Measurements from ENCODE around the gene NOM1.
"Not testable (repeated sequence)": the region's sequence is repeated elsewhere in the genome, so short reads cannot be mapped to it uniquely, and the experiment has no call there.

Gene NOM1

GRCh38 chr7:156949541-156950380 lies at the start of gene NOM1:
Gene NOM1 (plus strand): TSS chr7:156949712. CDS start chr7:156949738, 26 bp downstream.
- DNase-seq = peak; percentile 96

DNA sequence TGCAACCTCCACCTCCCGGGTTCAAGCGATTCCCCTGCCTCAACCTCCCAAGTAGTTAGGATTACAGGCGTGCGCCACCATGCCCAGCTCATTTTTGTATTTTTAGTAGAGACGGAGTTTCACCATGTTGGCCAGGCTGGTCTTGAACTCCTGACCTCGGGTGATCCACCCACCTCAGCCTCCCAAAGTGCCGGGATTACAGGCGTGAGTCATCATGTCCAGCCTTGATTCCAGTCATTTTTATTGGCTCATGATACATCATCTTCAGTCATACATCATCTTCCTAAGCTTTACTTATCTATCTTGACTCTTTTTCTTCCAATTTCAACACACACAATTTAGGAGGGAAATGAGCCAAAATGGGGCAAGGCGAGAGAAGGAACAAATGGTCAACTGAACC lies 49.4 kb upstream of the NOM1 start:
- DNase-seq = not testable (repeated sequence)

DNA sequence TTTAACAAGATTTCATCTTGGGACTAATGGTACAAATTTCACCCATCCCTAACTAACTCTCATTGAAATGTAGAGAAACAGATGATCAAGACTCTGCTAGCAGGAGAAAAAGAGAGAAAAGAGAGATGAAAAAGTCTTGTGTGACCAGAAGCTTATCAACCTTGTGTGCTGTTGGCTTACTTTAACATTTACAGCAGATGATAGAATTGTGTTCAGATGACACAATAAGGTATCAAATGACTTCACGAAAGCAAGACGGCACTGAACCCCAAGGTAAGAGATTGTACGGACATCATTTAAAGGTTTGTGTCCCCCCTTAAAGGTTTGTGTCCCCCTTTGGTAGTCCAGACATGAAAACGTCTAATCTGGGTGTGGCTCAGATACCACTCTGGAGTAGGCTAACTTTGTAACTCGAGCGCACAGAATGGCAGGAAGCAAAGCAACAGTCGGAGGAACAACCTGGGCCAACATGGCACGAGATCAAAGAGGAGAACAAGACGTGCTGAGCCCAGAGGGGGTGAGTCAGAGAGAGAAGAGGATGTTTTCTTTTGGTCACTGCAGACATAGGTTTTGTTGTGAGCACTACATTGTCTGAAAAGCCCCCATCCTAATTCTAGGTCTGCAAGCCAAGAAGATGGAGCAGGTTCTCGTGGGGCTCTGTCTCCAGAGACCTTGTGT lies 46.1 kb upstream of the NOM1 start:
- no peak for DNase-seq

GRCh38 chr7:156906200-156906649 lies 43.3 kb upstream of the NOM1 start:
- no peak for DNase-seq

DNA sequence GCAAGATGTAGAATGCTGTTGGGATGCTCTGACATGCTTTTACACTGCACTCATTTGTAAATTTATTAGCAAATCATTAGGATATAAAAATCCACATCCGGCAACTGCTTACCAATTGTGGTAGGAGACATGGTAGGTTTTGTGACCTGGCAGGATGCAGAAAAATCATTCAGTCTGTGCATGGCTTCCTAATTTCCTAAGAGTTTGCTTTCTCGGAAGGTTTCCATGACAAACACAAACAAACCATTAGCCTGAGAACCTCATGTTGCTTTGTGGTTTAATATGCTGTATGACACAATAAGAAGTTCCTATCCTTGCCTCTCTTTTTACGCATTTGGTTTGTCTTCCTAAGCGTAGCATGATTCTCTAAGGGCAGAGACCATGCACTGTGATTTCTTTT lies 41.9 kb upstream of the NOM1 start:
- DNase-seq = peak; percentile 13

GRCh38 chr7:156909574-156910252 lies 39.8 kb upstream of the NOM1 start:
- not testable (repeated sequence) for DNase-seq

DNA sequence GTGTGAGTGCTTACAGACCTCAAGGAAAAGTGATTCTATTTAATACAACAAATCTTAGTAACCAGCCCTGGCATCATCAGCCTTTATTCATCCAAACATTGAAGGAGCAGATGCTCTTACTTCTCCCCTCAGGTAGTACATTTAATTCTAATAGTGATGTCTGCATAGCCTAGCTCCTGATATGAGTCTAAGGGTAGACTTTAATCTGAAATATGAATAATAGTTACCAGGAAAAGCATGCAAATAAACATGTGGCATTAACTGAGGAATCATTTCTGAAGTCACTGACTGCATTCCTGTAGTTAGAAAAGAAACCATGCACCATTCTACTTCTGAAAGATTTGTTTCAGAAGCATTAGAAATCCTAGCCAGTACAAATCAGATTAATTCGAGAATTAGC lies 30.9 kb upstream of the NOM1 start:
- DNase-seq = no peak

DNA sequence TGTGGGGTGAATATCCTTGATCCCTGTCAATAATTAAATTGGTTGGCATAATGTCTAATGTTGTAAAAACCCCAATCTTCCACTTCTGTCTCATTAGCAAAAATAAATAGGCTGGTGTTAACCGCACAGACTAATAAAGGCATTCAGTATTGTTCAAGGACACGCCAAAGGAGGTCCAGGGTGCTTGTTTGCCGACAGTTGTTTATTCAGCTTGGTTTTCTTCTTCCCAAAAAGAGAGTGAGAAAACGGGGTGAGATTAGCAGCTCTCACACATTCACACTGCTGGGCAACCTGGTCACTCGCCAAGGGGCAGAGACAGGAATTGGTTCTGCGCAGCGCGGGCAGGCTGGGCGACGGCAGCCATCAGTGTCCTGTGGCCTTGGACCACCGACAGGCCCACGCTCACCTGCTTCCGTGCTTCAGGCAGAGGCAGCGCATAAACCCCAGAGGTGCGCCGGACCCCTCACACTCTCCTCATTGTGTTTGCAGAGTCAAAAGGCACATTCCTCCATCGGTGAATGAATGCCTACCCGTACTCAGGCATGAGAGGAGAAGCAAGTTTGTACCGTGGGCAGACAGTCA lies 30.3 kb upstream of the NOM1 start:
- DNase-seq = no peak

- no peak for DNase-seq
Observed at GRCh38 chr7:156920076-156920475, 29.4 kb upstream of the NOM1 start.

DNA sequence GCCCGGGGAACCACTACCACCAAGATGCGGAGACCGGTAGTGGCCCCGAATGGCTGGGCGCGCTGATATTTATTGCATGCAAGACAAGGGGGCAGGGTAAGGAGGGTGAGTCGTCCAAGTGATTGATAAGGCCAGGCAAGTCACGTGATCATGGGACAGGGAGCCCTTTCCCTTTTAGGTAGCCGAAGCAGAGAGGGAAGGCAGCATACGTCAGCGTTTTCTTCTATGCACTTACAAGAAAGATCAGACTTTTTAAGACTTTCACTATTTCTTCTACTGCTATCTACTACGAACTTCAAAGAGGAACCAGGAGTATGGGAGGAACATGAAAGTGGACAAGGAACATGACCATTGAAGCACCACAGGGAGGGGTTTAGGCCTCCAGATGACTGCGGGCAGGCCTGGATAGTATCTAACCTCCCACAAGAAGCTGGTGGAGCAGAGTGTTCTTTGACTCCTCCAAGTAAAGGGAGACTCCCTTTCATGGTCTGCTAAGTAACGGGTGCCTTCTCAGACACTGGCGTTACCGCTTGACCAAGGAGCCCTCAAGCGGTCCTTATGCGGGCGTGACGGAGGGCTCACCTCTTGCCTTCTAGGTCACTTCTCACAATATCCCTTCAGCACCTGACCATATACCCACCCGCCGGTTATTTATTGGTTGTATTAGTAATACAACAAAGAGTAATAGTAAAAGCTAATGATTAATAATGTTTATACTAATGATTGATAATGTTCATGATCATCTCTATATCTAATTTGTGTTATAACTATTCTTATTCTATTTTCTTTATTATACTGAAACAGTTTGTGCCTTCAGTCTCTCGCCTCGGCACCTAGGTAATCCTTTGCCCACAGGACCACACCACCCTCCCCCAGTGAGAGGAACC lies 28.8 kb upstream of the NOM1 start:
- not testable (repeated sequence) for DNase-seq

- not testable (repeated sequence) for DNase-seq
Observed at GRCh38 chr7:156922304-156922703, 27.2 kb upstream of the NOM1 start.

- DNase-seq = not testable (repeated sequence)
Observed at GRCh38 chr7:156925821-156926220, 23.7 kb upstream of the NOM1 start.

DNA sequence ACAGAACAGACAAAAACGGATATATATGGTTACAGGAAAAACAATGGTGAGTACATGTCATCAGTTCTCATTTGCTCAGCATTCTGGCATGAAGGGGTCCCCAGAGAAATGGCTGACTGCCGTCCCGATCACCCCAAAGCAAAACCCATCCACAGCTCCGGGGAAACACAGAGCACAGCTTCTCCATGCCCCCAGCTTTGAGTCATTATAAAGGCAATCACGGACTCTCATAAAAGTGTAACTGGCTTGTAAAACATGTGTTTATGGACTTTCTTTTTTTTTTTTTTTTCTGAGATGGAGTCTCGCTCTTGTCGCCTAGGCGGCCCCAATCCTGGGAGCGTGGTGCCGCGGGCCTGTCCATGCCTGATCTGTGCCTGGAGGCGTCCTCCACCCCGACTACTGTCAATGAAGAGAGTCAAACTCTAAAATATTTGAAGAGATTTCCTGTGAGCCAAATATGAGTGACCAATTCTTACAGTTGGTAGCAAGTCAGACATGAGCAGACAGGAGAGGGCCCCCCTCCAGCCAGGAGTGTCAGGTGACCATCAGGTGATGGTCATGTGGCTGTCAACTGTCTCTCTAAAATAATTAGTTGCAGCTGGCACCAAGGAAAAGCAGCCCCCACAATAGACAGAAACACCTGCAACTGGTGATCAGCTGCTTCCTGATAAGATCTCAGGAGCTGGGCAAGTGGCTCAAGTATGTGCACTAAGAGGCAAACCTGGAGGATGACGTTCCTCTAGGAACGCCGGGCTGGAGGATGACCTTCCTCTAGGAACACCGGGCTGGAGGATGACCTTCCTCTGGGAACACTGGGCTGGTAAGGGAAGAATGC lies 21.7 kb upstream of the NOM1 start:
- DNase-seq = no peak

GRCh38 chr7:156928406-156928747 lies 21.1 kb upstream of the NOM1 start:
- DNase-seq = no peak

GRCh38 chr7:156929789-156930539 lies 19.5 kb upstream of the NOM1 start:
- no peak for DNase-seq

- DNase-seq = no peak
Observed at GRCh38 chr7:156932006-156932405, 17.5 kb upstream of the NOM1 start.

- no peak for DNase-seq
Observed at GRCh38 chr7:156935250-156935649, 14.3 kb upstream of the NOM1 start.

DNA sequence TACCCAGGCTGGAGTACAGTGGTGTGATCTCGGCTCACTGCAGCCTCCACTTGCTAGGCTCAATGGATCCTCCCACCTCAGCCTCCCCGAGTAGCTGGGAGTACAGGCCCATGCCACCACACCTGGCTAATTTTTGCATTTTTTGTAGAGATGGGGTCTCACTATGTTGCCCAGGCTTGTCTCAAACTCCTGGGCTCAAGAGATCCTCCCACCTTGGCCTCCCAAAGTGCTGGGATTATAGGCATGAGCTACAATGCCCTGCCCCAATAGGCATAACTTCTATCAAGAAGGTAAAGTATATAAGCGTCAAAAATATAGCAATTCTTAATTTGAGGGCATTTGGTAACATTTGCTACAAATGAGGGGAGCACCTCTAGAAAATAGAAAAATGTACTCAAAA lies 12.7 kb upstream of the NOM1 start:
- DNase-seq = not testable (repeated sequence)

- DNase-seq = no peak
Observed at GRCh38 chr7:156940421-156941122, 8.9 kb upstream of the NOM1 start.

Data from eye (tissue), 1 donor.